HG02610 (cell line): Measurements from ENCODE around the gene RAPGEF4.

ENCODE experiments used
- ATAC-seq: cut with Tn5 transposase; IDR thresholded peaks from one replicate; pipeline ENCODE4 v1.9.1; 2021; ENCODE audit warnings: mild to moderate bottlenecking, moderate library complexity; ENCODE audit not compliant: unreplicated experiment

Gene RAPGEF4

GRCh38 chr2:172856606-172857005 lies 121.0 kb downstream of the RAPGEF4 start:
- peak; percentile 43 for ATAC-seq

GRCh38 chr2:172858473-172858745 lies 122.8 kb downstream of the RAPGEF4 start:
- ATAC-seq = no peak

GRCh38 chr2:172859581-172860335 lies 124.1 kb downstream of the RAPGEF4 start:
- ATAC-seq = no peak

GRCh38 chr2:172860336-172860707 lies 124.7 kb downstream of the RAPGEF4 start:
- no peak for ATAC-seq

GRCh38 chr2:172861098-172861497 lies 125.5 kb downstream of the RAPGEF4 start:
- no peak for ATAC-seq

GRCh38 chr2:172861656-172862476 lies 126.2 kb downstream of the RAPGEF4 start:
- ATAC-seq = no peak

GRCh38 chr2:172863341-172863740 lies 127.7 kb downstream of the RAPGEF4 start:
- no peak for ATAC-seq

- no peak for ATAC-seq
These were observed 128.5 kb downstream of the RAPGEF4 start for GRCh38 chr2:172864182-172864581.

GRCh38 chr2:172865422-172865821 lies 129.8 kb downstream of the RAPGEF4 start:
- ATAC-seq = no peak

- ATAC-seq = no peak
These were observed 134.2 kb downstream of the RAPGEF4 start for GRCh38 chr2:172869861-172870260.

GRCh38 chr2:172870396-172870795 lies 134.8 kb downstream of the RAPGEF4 start:
- ATAC-seq = no peak

GRCh38 chr2:172877826-172878225 lies 142.2 kb downstream of the RAPGEF4 start:
- no peak for ATAC-seq

GRCh38 chr2:172878260-172878659 lies 142.6 kb downstream of the RAPGEF4 start:
- ATAC-seq = no peak

- ATAC-seq = no peak
These were observed 148.7 kb downstream of the RAPGEF4 start for GRCh38 chr2:172884336-172884735.

- no peak for ATAC-seq
These were observed 150.4 kb downstream of the RAPGEF4 start for GRCh38 chr2:172885996-172886395.

GRCh38 chr2:172887280-172887679 lies 151.6 kb downstream of the RAPGEF4 start:
- no peak for ATAC-seq

- ATAC-seq = no peak
These were observed 153.3 kb downstream of the RAPGEF4 start for GRCh38 chr2:172888714-172889669.

GRCh38 chr2:172889768-172890430 lies 154.3 kb downstream of the RAPGEF4 start:
- ATAC-seq = no peak

GRCh38 chr2:172893111-172893510 lies 157.5 kb downstream of the RAPGEF4 start:
- no peak for ATAC-seq

GRCh38 chr2:172893671-172894070 lies 158.0 kb downstream of the RAPGEF4 start:
- ATAC-seq = no peak
